Neuronal stem cell (in vitro differentiated cells): ENCODE results near the gene PALM. TPM values are rescaled to one million over a fixed set of nuclear protein-coding genes. Genes with fewer than 3 reads are reported as not detected.

ENCODE experiments used
- DNase-seq: peaks from one replicate; pipeline ENCODE4 v3.0.0-alpha.2; 2013; ENCODE audit warnings: low spot score
- H2AFZ ChIP-seq: one replicate; pipeline ENCODE4 v1.6.1; 2013; ENCODE audit warnings: mild to moderate bottlenecking, low read length, inconsistent platforms
- H2AK5ac ChIP-seq: 2 replicates; pipeline ENCODE4 v1.6.1; 2013; ENCODE audit warnings: low read depth, mild to moderate bottlenecking, inconsistent platforms, low read length, moderate library complexity, mixed read lengths
- H2BK120ac ChIP-seq: 2 replicates; pipeline ENCODE4 v1.6.1; 2013; ENCODE audit warnings: low read depth, mild to moderate bottlenecking, inconsistent platforms, low read length, moderate library complexity, mixed read lengths
- H2BK12ac ChIP-seq: one replicate; pipeline ENCODE4 v1.6.1; 2013; ENCODE audit warnings: low read length, inconsistent platforms
- H2BK15ac ChIP-seq: 2 replicates; pipeline ENCODE4 v1.6.1; 2013; ENCODE audit warnings: mild to moderate bottlenecking, low read length, inconsistent platforms, mixed read lengths
- H2BK5ac ChIP-seq: one replicate; pipeline ENCODE4 v1.6.1; 2013; ENCODE audit warnings: inconsistent platforms, mild to moderate bottlenecking, low read length, moderate library complexity
- H3K14ac ChIP-seq: one replicate; pipeline ENCODE4 v1.6.1; 2013; ENCODE audit warnings: low read length, inconsistent platforms
- H3K18ac ChIP-seq: 2 replicates; pipeline ENCODE4 v1.6.1; 2013; ENCODE audit warnings: low read length, inconsistent platforms
- H3K23ac ChIP-seq: 2 replicates; pipeline ENCODE4 v1.6.1; 2013; ENCODE audit warnings: low read depth, mild to moderate bottlenecking, mixed read lengths, low read length, inconsistent platforms; ENCODE audit not compliant: poor library complexity
- H3K27ac ChIP-seq: replicated peaks from 3 replicates; pipeline ENCODE4 v1.5.1; 2013; ENCODE audit warnings: low read length, inconsistent platforms
- H3K27me3 ChIP-seq, 3 experiments: 2 replicates each; pipeline ENCODE4 v1.6.1; 2013; ENCODE audit warnings: low read length in 3 of 3, mild to moderate bottlenecking in 2 of 3, inconsistent platforms in 1 of 3, low read depth in 1 of 3, mixed read lengths in 1 of 3, moderate library complexity in 1 of 3; ENCODE audit not compliant: control insufficient read depth in 3 of 3, insufficient read depth in 3 of 3
- H3K36me3 ChIP-seq, 2 donors: replicated peaks in 1 of 2; 2 replicates each; pipeline ENCODE4 v1.6.1; 2013; ENCODE audit warnings: low read length in 2 of 2; ENCODE audit not compliant: control insufficient read depth in 2 of 2, insufficient read depth in 2 of 2
- H3K4ac ChIP-seq: 2 replicates; pipeline ENCODE4 v1.6.1; 2013; ENCODE audit warnings: inconsistent platforms, mild to moderate bottlenecking, low read length, moderate library complexity
- H3K4me1 ChIP-seq, 2 donors: 1 replicate in 1 of 2; 2 replicates in 1 of 2; pipeline ENCODE4 v1.6.1; 2013; ENCODE audit warnings: low read length in 2 of 2, low read depth in 1 of 2; ENCODE audit not compliant: control insufficient read depth in 2 of 2, insufficient read depth in 1 of 2
- H3K4me2 ChIP-seq: one replicate; pipeline ENCODE4 v1.6.1; 2013; ENCODE audit warnings: mild to moderate bottlenecking, low read length, inconsistent platforms; ENCODE audit not compliant: insufficient read depth, poor library complexity, severe bottlenecking
- H3K4me3 ChIP-seq, 2 donors: 2 replicates each; pipeline ENCODE4 v1.5.1; 2013; ENCODE audit warnings: low read length in 2 of 2, mild to moderate bottlenecking in 2 of 2, inconsistent platforms in 1 of 2, moderate library complexity in 1 of 2
- H3K79me1 ChIP-seq: one replicate; pipeline ENCODE4 v1.6.1; 2013; ENCODE audit warnings: low read depth, mild to moderate bottlenecking, inconsistent platforms, low read length, moderate library complexity
- H3K9ac ChIP-seq: one replicate; pipeline ENCODE4 v1.6.1; 2013; ENCODE audit warnings: mild to moderate bottlenecking, low read depth, low read length, inconsistent platforms; ENCODE audit not compliant: poor library complexity
- H3K9me3 ChIP-seq, 2 donors: replicated peaks in 1 of 2; 2 replicates each; pipeline versions ENCODE3 to v1.6.1; 2013; ENCODE audit warnings: low read length in 2 of 2, mild to moderate bottlenecking in 2 of 2, inconsistent platforms in 1 of 2, low read depth in 1 of 2, mixed read lengths in 1 of 2, moderate library complexity in 1 of 2; ENCODE audit not compliant: control insufficient read depth in 2 of 2, insufficient read depth in 1 of 2
- H4K8ac ChIP-seq: one replicate; pipeline ENCODE4 v1.6.1; 2013; ENCODE audit warnings: low read depth, mild to moderate bottlenecking, inconsistent platforms, low read length, moderate library complexity
- H4K91ac ChIP-seq: one replicate; pipeline ENCODE4 v1.6.1; 2013; ENCODE audit warnings: low read length, low read depth, mild to moderate bottlenecking, inconsistent platforms; ENCODE audit not compliant: poor library complexity
- WGBS, 2 donors: extraction: QIAGEN DNeasy Blood & Tissue Kit; methylation state at CpG; one replicate each; pipeline ENCODE4 v1.1.7; 2013; ENCODE audit warnings: missing lambda C conversion rate in 2 of 2, mixed read lengths in 1 of 2; ENCODE audit not compliant: insufficient read length in 2 of 2, insufficient replicate concordance in 1 of 2; ENCODE audit errors: extremely low coverage in 2 of 2; 5-methylcytosine and 5-hydroxymethylcytosine counted together
- polyA plus RNA-seq, 2 experiments: library from polyadenylated mRNA; stranded (reverse); fragments of 200-250 nt; gene quantifications; one replicate each; pipeline ENCODE4 v1.2.3, GENCODE V29; 2013

Gene PALM, protein sequence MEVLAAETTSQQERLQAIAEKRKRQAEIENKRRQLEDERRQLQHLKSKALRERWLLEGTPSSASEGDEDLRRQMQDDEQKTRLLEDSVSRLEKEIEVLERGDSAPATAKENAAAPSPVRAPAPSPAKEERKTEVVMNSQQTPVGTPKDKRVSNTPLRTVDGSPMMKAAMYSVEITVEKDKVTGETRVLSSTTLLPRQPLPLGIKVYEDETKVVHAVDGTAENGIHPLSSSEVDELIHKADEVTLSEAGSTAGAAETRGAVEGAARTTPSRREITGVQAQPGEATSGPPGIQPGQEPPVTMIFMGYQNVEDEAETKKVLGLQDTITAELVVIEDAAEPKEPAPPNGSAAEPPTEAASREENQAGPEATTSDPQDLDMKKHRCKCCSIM
- polyA plus RNA-seq (2013, experiment 1 of 2): 66.5 TPM
- 68.9 TPM for polyA plus RNA-seq (2013, experiment 2 of 2)

DNA sequence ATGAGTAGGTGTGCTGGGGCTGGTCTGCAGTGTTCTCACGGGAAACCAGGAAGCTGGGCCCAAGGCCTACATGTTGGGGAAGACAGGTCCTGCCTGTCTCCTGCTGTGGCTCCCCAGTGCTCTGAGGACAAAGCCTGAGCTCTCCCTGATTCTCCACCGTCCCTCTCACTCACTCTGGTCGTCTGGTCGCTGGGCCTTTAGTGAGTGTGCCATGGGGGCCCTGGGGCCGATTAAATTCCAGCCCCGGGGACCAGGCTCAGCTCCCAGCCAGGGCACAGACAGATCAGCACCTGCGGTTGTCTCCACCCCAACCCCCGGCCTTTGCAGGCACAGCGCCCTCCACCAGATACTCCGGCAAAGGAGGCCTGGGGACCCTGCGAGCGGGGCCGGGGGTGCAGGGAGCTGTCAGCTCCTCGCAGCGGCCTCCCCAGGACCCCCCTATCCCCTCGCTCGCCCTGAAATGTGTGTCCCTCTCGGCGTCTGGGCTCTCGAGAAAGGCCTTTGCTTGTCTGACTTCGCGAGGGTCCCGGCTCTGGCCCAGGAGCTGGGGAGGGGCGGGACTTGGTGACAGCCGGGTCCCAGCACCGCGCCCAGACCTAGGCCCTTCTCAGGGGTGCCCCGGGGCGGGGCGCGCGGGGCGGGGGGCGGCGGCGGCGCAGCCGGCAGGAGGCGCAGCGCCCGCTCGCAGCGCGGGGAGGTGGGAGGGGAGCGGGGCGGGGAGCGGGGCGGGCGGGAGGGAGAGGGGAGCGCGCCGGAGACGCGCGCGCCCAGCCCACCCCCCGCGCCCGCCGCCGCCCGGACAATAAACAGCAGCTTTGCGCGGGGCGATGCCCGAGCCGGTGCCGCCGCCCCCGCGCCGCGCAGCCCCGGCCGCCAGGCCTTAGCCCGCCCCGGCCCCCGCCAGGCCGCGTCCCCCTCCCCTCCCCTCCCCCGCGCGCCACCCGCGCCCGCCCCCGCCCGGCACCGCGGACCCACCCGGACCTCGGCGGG, at the start of gene PALM:
TSS of gene PALM (plus strand) at position 782 of the 990 bp plus-strand sequence. CDS start 212 bp downstream, outside the sequence.
- peak within 1 kb of the TSS; percentile 98 for H2BK15ac ChIP-seq
- peak within 1 kb of the TSS; percentile 96 for H3K18ac ChIP-seq
- H2BK120ac ChIP-seq: peak within 1 kb of the TSS; percentile 47
- peak within 1 kb of the TSS; percentile 20 for H3K27ac ChIP-seq
- no CpG with 5 or more reads among the region's 93 CpGs for WGBS, 2 donors
- H3K23ac ChIP-seq: no peak within 1 kb of the TSS
- peak within 1 kb of the TSS; percentile 11 for H2BK5ac ChIP-seq
- H3K4me1 ChIP-seq: peaks cover 4 to 6% of the 10 kb centered on the region in 2 donors
- peak within 1 kb of the TSS; percentile 94 for H3K14ac ChIP-seq
- H3K4me2 ChIP-seq: peak within 1 kb of the TSS; percentile 89
- peaks cover 2 to 3% of the 10 kb centered on the region in 2 donors for H3K9me3 ChIP-seq
- H3K79me1 ChIP-seq: peaks cover 24% of the 10 kb centered on the region
- peak within 1 kb of the TSS; percentile 63 to 92 for H3K4me3 ChIP-seq
- H3K27me3 ChIP-seq: peaks cover 0 to 6% (median 5%) of the 10 kb centered on the region in 3 experiments
- H3K36me3 ChIP-seq: peaks cover 0 to 3% of the 10 kb centered on the region in 2 donors
- no peak within 1 kb of the TSS for H4K8ac ChIP-seq
- H2AK5ac ChIP-seq: peak within 1 kb of the TSS; percentile 96
- DNase-seq: peak; percentile 56
- peak within 1 kb of the TSS; percentile 93 for H3K9ac ChIP-seq
- peak within 1 kb of the TSS; percentile 58 for H2BK12ac ChIP-seq
- peak within 1 kb of the TSS; percentile 98 for H2AFZ ChIP-seq
- peak within 1 kb of the TSS; percentile 66 for H3K4ac ChIP-seq
- no peak within 1 kb of the TSS for H4K91ac ChIP-seq

DNA sequence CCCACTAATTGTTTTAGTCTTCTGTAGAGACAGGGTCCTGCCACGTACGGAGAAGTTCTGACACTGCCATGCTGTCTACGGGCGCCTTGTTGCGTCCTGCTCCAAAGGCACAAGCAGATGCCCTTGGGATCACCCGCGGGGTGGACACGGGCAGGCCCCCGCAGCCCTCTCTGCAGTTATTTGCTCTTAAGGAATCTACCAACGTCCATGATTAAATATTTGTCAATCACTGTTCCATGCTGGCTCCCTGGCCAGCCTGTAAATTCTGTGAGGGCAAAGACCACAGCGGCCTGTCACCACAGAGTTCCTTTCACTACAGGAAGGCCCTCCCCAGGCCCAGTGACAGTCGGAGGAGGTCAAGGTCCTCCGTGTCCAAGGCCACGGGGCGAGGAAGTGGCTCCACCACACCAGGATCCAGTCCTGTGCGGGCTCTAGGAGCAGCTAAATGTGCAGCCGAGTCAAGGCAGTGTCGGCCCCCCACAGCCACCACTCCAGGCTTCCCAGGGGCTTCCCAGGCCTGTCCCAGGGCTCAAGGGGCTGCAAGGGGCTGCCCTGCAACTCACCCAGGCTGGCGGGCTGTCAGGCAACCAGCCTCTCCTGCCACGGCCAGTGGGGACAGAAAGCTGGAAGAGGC, 47.8 kb upstream of the PALM start:
- H4K8ac ChIP-seq: no peak overlapping the region
- H2BK5ac ChIP-seq: peak overlapping the region; percentile 54
- no peak overlapping the region for H3K14ac ChIP-seq
- no peak overlapping the region for H2AK5ac ChIP-seq
- no peak overlapping the region for H2BK12ac ChIP-seq
- H3K9me3 ChIP-seq: peaks cover 5 to 6% of the 10 kb centered on the region in 2 donors
- H3K4me3 ChIP-seq: peak overlapping the region in 1 of 2 donors; percentile 71
- peak overlapping the region; percentile 87 for H3K9ac ChIP-seq
- H3K27ac ChIP-seq: no peak overlapping the region
- no peak overlapping the region for H3K23ac ChIP-seq
- no peak overlapping the region for H2BK120ac ChIP-seq
- peaks cover 55% of the 10 kb centered on the region for H3K79me1 ChIP-seq
- no CpG with 5 or more reads among the region's 20 CpGs for WGBS, 2 donors
- H3K36me3 ChIP-seq: peaks cover 3 to 16% of the 10 kb centered on the region in 2 donors
- H3K4me1 ChIP-seq: peaks cover 14 to 16% of the 10 kb centered on the region in 2 donors
- peaks cover 0 to 2% (median 0%) of the 10 kb centered on the region in 3 experiments for H3K27me3 ChIP-seq
- peak overlapping the region; percentile 10 for H3K4ac ChIP-seq
- no peak overlapping the region for H4K91ac ChIP-seq
- H3K4me2 ChIP-seq: no peak overlapping the region
- no peak overlapping the region for H3K18ac ChIP-seq
- H2AFZ ChIP-seq: no peak overlapping the region
- H2BK15ac ChIP-seq: no peak overlapping the region
- no peak for DNase-seq

DNA sequence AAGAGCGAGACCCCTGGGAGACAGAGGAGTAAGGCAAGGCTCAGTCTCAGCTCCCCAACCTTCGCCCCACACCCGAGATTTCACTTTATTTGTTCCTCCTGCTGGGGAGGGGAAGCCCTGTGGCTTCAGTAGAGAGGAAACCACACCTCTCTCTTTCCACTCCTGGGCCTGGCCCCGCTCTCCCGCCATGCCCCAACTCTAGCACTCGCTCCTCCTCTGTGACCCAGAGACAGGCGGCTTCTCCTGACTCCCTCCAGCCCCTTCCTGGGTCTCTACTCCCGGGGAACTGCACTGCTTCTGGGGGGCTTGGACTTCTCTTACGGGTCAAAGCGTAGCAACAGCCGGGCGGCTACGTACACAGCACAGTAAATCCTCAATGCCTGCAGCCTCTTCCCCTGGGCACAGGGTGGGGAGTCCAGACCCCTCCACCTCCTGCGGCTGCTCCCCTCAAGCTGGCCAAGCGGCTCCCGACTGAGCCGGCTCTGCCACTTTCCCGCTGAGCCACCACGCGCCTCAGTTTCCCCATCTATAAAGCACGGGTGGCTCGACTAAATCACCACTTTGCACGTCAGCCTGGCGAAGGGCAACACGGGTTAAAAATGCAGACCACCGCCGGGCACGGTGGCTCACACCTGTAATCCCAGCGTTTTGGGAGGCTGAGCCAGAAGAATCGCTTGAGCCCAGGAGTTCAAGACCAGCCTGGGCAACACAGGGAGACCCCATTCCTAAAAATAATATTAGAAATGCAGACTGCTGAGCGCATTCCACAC, 47.1 kb upstream of the PALM start:
- Histone ChIP-seq H3K27ac (no peak overlapping the region), H2AFZ (no peak overlapping the region), H2AK5ac (peak overlapping the region; percentile 87), H2BK12ac (no peak overlapping the region), H3K27me3 (peaks cover 0 to 2% (median 0%) of the 10 kb centered on the region in 3 experiments), H2BK5ac (peak overlapping the region; percentile 54), H3K9me3 (peaks cover 5 to 6% of the 10 kb centered on the region in 2 donors), H3K14ac (no peak overlapping the region), H3K23ac (peak overlapping the region; percentile 58), H3K4ac (no peak overlapping the region), H3K36me3 (peaks cover 3 to 13% of the 10 kb centered on the region in 2 donors), H3K4me2 (peak overlapping the region; percentile 92), H4K8ac (no peak overlapping the region), H4K91ac (no peak overlapping the region), H2BK15ac (no peak overlapping the region), H2BK120ac (no peak overlapping the region), H3K4me3 (peak overlapping the region; percentile 71 to 95), H3K79me1 (peaks cover 53% of the 10 kb centered on the region), H3K18ac (no peak overlapping the region), H3K9ac (peak overlapping the region; percentile 87), H3K4me1 (peaks cover 14 to 16% of the 10 kb centered on the region in 2 donors)
- WGBS, 2 donors: no CpG with 5 or more reads among the region's 31 CpGs
- no peak for DNase-seq
